Neural progenitor cell (in vitro differentiated cells): Measurements from ENCODE around the gene CREB3. TPM values are rescaled to one million over a fixed set of nuclear protein-coding genes. Genes with fewer than 3 reads are reported as not detected.

Source experiments
- DNase-seq: peaks from one replicate; pipeline ENCODE4 v3.0.0-alpha.2; 2016; ENCODE audit warnings: low spot score
- H2AFZ ChIP-seq: fragments of 200-600 bp; sonication (generic); replicated peaks from 2 replicates; pipeline ENCODE4 v1.6.1; 2016; ENCODE audit warnings: antibody characterized with exemption
- H3F3A ChIP-seq: fragments of 200-600 bp; sonication (generic); 2 replicates; pipeline ENCODE4 v1.6.1; 2016; ENCODE audit warnings: antibody characterized with exemption, low read depth
- H3K27ac ChIP-seq: fragments of 200-600 bp; sonication (generic); 2 replicates; pipeline ENCODE4 v1.5.1; 2016; ENCODE audit warnings: mild to moderate bottlenecking
- H3K27me3 ChIP-seq: fragments of 200-600 bp; sonication (generic); 2 replicates; pipeline ENCODE4 v1.6.1; 2016; ENCODE audit warnings: mild to moderate bottlenecking, moderate library complexity
- H3K36me3 ChIP-seq: fragments of 200-600 bp; sonication (generic); 2 replicates; pipeline ENCODE4 v1.5.1; 2016
- H3K4me1 ChIP-seq: fragments of 200-600 bp; sonication (generic); 2 replicates; pipeline ENCODE4 v1.6.1; 2016; ENCODE audit warnings: mixed run types
- H3K4me2 ChIP-seq: fragments of 200-600 bp; sonication (generic); 2 replicates; pipeline ENCODE4 v1.6.1; 2016
- H3K4me3 ChIP-seq: fragments of 200-600 bp; sonication (generic); 2 replicates; pipeline ENCODE4 v1.5.1; 2016
- H3K79me2 ChIP-seq: fragments of 200-600 bp; sonication (generic); 2 replicates; pipeline ENCODE4 v1.6.1; 2016; ENCODE audit warnings: low read depth
- H3K9ac ChIP-seq: fragments of 200-600 bp; sonication (generic); 2 replicates; pipeline ENCODE4 v1.6.1; 2016
- H3K9me3 ChIP-seq: fragments of 200-600 bp; sonication (generic); 2 replicates; pipeline ENCODE4 v1.5.1; 2016; ENCODE audit warnings: low read depth
- H4K20me1 ChIP-seq: fragments of 200-600 bp; sonication (generic); 2 replicates; pipeline ENCODE4 v1.6.1; 2016; ENCODE audit warnings: low read depth
- H3K27ac Mint-ChIP-seq: 3 replicates; pipeline ENCODE4 v1.8.0; 2021; ENCODE audit warnings: mixed read lengths
- H3K27me3 Mint-ChIP-seq: 2 replicates; pipeline ENCODE4 v1.8.0; 2022; ENCODE audit warnings: low read depth, mild to moderate bottlenecking, inconsistent platforms, moderate library complexity, mixed read lengths; ENCODE audit not compliant: insufficient read depth
- H3K36me3 Mint-ChIP-seq: 3 replicates; pipeline ENCODE4 v1.8.0; 2021; ENCODE audit warnings: mixed read lengths
- H3K4me1 Mint-ChIP-seq: 3 replicates; pipeline ENCODE4 v1.8.0; 2021; ENCODE audit warnings: mixed read lengths
- H3K4me3 Mint-ChIP-seq: 3 replicates; pipeline ENCODE4 v1.8.0; 2021; ENCODE audit warnings: mild to moderate bottlenecking, moderate library complexity, mixed read lengths
- H3K9me3 Mint-ChIP-seq: 3 replicates; pipeline ENCODE4 v1.8.0; 2020; ENCODE audit warnings: mixed read lengths
- CTCF ChIP-seq: fragments of 200-600 bp; sonication (generic); IDR thresholded peaks from 2 replicates; pipeline ENCODE4 v1.5.1; 2017; ENCODE audit warnings: antibody characterized with exemption, mild to moderate bottlenecking
- EZH2 ChIP-seq: fragments of 200-600 bp; sonication (generic); IDR thresholded peaks from 2 replicates; pipeline ENCODE4 v1.6.1; 2017; ENCODE audit warnings: antibody characterized with exemption, mild to moderate bottlenecking, moderate library complexity
- EZH2phosphoT487 ChIP-seq: fragments of 200-600 bp; sonication (generic); IDR thresholded peaks from 2 replicates; pipeline ENCODE4 v1.6.1; 2017; ENCODE audit warnings: antibody characterized with exemption
- total RNA-seq: library from RNA; depleted of rRNA; stranded (reverse); fragments of >200 nt; gene quantifications from 2 replicates; pipeline ENCODE4 v1.2.3, GENCODE V29; 2015; ENCODE audit warnings: low replicate concordance

The CREB3 gene
- total RNA-seq, 1 donor from 2014 or later = 27.9 TPM

GRCh38 chr9:35710818-35711500, 21.5 kb upstream of the CREB3 start:
- Histone ChIP-seq H3K9me3 (no peaks in the 10 kb centered on the region), H3K27me3 (no peaks in the 10 kb centered on the region), H3F3A (no peaks in the 10 kb centered on the region), H3K36me3 (no peaks in the 10 kb centered on the region), H3K4me1 (no peaks in the 10 kb centered on the region), H3K79me2 (no peaks in the 10 kb centered on the region), H3K4me2 (no peak overlapping the region), H2AFZ (no peak overlapping the region), H3K27ac (no peak overlapping the region), H4K20me1 (no peaks in the 10 kb centered on the region), H3K9ac (no peak overlapping the region), H3K4me3 (no peak overlapping the region)
- TF ChIP-seq EZH2 (no peak), EZH2phosphoT487 (no peak), CTCF (no peak)
- peaks cover 56% of the 10 kb centered on the region for H3K36me3 Mint-ChIP-seq
- no peak for DNase-seq
- H3K27me3 Mint-ChIP-seq = peaks cover 2% of the 10 kb centered on the region
- no peak overlapping the region for H3K27ac Mint-ChIP-seq
- H3K9me3 Mint-ChIP-seq = no peaks in the 10 kb centered on the region
- H3K4me1 Mint-ChIP-seq = no peaks in the 10 kb centered on the region
- no peak overlapping the region for H3K4me3 Mint-ChIP-seq

GRCh38 chr9:35711501-35712428, 20.7 kb upstream of the CREB3 start:
- no peaks in the 10 kb centered on the region for H3K4me1 ChIP-seq
- no peak overlapping the region for H3K27ac ChIP-seq
- Mint-ChIP-seq H3K9me3 (no peaks in the 10 kb centered on the region), H3K4me3 (no peak overlapping the region), H3K27ac (no peak overlapping the region), H3K27me3 (peaks cover 5% of the 10 kb centered on the region), H3K4me1 (no peaks in the 10 kb centered on the region), H3K36me3 (peaks cover 59% of the 10 kb centered on the region)
- no peaks in the 10 kb centered on the region for H3K27me3 ChIP-seq
- no peaks in the 10 kb centered on the region for H3F3A ChIP-seq
- H3K9me3 ChIP-seq = no peaks in the 10 kb centered on the region
- no peaks in the 10 kb centered on the region for H3K79me2 ChIP-seq
- H3K9ac ChIP-seq = no peak overlapping the region
- no peak overlapping the region for H2AFZ ChIP-seq
- no peak overlapping the region for H3K4me2 ChIP-seq
- no peak for DNase-seq
- no peak for TF ChIP-seq CTCF
- no peak for TF ChIP-seq EZH2phosphoT487
- TF ChIP-seq EZH2 = no peak
- H4K20me1 ChIP-seq = no peaks in the 10 kb centered on the region
- H3K36me3 ChIP-seq = no peaks in the 10 kb centered on the region
- no peak overlapping the region for H3K4me3 ChIP-seq

GRCh38 chr9:35712762-35713400, 19.6 kb upstream of the CREB3 start:
- Mint-ChIP-seq H3K4me3 (no peak overlapping the region), H3K36me3 (peaks cover 52% of the 10 kb centered on the region), H3K27ac (no peak overlapping the region), H3K27me3 (peaks cover 3% of the 10 kb centered on the region), H3K9me3 (no peaks in the 10 kb centered on the region), H3K4me1 (no peaks in the 10 kb centered on the region)
- Histone ChIP-seq H3K27me3 (no peaks in the 10 kb centered on the region), H2AFZ (no peak overlapping the region), H3K36me3 (no peaks in the 10 kb centered on the region), H3K9me3 (no peaks in the 10 kb centered on the region), H3K27ac (no peak overlapping the region), H3K79me2 (no peaks in the 10 kb centered on the region), H3F3A (no peaks in the 10 kb centered on the region), H4K20me1 (no peaks in the 10 kb centered on the region), H3K4me2 (no peak overlapping the region), H3K9ac (no peak overlapping the region), H3K4me3 (no peak overlapping the region), H3K4me1 (no peaks in the 10 kb centered on the region)
- DNase-seq = no peak
- TF ChIP-seq CTCF (peak; percentile 20), EZH2phosphoT487 (no peak)
